Neural progenitor cell (in vitro differentiated cells): ENCODE results near the gene CD83.

ENCODE experiments used
- EZH2 ChIP-seq: fragments of 200-600 bp; sonication (generic); IDR thresholded peaks from 2 replicates; pipeline ENCODE4 v1.6.1; 2017; ENCODE audit warnings: antibody characterized with exemption, mild to moderate bottlenecking, moderate library complexity
- TF ChIP-seq, protein P1 (sequence below): fragments of 200-600 bp; sonication (generic); IDR thresholded peaks from 2 replicates; pipeline ENCODE4 v1.5.1; 2017; ENCODE audit warnings: antibody characterized with exemption, mild to moderate bottlenecking

DNA sequence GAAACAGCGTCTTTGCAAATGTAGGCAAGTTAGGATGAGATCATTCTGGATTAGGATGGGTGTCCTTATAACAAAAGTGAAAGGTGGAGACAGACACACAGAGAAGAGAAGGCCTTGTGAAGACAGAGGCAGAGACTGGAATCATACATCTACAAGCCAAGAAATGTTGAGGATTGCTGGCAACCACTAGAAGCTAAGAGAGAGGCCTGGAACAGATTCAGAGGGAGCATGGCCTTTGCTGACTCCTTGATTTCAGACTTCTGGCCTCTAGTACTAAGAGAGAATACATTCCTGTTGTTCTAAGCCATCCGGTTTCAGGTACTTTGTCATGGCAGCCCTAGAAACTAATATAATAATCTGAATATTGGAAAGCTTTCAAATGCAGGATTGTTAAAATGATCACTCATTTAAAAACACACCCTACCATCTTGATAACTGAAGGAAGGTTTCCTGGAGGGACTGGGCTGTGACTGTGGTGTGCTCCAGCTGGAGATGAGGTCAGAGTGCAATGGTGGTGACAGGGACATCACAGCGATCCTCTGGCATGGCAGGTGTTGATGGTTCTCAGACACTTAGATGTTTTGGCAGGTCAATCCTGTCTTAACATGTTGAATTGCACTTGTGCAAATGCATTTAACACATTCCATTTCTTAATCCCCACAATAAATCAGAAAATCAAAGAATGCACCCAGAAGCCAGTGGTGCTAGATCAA is 25.1 kb downstream of the CD83 start:
- TF ChIP-seq, protein P1, sequence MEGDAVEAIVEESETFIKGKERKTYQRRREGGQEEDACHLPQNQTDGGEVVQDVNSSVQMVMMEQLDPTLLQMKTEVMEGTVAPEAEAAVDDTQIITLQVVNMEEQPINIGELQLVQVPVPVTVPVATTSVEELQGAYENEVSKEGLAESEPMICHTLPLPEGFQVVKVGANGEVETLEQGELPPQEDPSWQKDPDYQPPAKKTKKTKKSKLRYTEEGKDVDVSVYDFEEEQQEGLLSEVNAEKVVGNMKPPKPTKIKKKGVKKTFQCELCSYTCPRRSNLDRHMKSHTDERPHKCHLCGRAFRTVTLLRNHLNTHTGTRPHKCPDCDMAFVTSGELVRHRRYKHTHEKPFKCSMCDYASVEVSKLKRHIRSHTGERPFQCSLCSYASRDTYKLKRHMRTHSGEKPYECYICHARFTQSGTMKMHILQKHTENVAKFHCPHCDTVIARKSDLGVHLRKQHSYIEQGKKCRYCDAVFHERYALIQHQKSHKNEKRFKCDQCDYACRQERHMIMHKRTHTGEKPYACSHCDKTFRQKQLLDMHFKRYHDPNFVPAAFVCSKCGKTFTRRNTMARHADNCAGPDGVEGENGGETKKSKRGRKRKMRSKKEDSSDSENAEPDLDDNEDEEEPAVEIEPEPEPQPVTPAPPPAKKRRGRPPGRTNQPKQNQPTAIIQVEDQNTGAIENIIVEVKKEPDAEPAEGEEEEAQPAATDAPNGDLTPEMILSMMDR = no peak
- TF ChIP-seq EZH2 = no peak
